ENCODE data around the gene RAB20. TPM values are rescaled to one million over a fixed set of nuclear protein-coding genes. Genes with fewer than 3 reads are reported as not detected.
A peak's percentile ranks its signal among the peaks of the same experiment; 100 is the strongest.

RAB20 gene
- total RNA-seq, 1 donor from 2014 or later, result 51.3 TPM

DNA sequence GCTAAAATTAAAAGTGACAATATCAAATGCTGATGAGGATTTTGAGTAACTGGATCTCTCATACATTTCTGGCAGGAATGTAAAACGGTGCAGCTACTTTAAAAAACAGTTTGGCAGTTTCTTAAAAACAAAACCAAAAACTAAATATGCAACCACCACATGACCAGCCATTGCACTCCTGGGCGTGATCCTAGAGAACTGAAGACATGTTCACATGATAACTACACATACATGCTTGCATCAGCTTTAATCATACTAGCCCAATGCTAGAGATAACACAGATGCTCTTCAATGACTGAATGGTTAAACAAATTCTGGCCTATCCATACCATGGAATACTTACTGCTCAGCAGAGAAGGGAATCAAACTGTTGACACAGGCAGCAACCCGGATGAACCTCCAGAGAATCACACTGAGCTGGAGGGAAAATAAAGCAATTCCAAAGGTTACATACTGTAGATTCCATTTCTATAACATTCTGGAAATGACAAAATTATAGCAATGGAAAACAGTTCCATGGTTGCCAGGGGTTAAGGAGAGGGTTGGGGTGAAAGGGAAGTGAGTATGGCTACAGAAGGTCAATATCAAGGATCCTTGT, 28.4 kb upstream of the RAB20 start:
- no peaks in the 10 kb centered on the region for H3K9me3 ChIP-seq
- DNase-seq (no peak), ATAC-seq (no peak)
- no peaks in the 10 kb centered on the region for H3K4me1 ChIP-seq
- no peaks in the 10 kb centered on the region for H3K36me3 ChIP-seq
- no peaks in the 10 kb centered on the region for H3K27me3 ChIP-seq (ENCODE audit: low read depth)
- intact Hi-C loops (cut with DNase I), result loop anchor here (5.0 kb wide), 1 partner anchor 227 kb away; no protein-coding TSS in a partner anchor
- H3K27ac ChIP-seq, result no peak overlapping the region
- no peak overlapping the region for H3K4me3 ChIP-seq
- no peak for TF ChIP-seq CTCF (IDR thresholded peaks at IDR 0.05)

DNA sequence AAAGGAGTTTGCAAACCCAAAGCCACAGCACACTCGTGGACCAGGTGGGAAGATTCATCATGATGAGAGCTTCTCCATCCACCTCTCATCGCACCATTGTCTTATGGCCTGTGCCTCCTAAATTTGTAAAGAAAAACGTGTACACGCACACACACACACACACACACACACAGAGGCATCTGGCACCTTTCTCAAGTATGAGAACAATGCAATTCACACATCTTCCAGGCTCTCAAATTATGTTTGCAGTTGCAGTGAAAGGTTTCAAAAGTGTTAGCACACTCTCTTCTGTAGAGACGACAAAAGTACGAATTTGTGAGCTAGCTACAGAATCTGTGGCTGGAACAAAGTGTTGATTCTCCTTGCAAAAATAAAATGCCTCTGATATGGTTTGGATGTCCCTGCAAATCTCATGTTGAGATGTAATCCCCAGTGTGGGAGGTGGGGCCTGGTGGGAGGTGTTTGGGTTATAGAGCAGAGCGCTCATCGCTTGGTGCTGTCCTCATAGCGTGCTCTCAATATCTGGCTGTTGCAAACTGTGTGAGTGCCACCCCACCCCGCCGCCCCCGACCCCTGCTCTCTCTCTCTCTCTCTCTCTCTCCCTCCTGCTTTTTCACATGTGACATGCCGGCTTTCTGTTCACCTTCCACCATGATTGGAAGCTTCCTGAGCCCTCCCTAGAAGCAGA, 21.8 kb upstream of the RAB20 start:
- no peak for DNase-seq
- intact Hi-C loops (cut with DNase I), result no loop called here
- Histone ChIP-seq H3K4me3 (no peak overlapping the region), H3K4me1 (no peaks in the 10 kb centered on the region), H3K9me3 (no peaks in the 10 kb centered on the region), H3K27ac (no peak overlapping the region), H3K27me3 (ENCODE audit: low read depth) (no peaks in the 10 kb centered on the region), H3K36me3 (no peaks in the 10 kb centered on the region)
- ATAC-seq, result peak in 1 of 2 donors; percentile 57
- TF ChIP-seq CTCF (IDR thresholded peaks at IDR 0.05), result no peak

DNA sequence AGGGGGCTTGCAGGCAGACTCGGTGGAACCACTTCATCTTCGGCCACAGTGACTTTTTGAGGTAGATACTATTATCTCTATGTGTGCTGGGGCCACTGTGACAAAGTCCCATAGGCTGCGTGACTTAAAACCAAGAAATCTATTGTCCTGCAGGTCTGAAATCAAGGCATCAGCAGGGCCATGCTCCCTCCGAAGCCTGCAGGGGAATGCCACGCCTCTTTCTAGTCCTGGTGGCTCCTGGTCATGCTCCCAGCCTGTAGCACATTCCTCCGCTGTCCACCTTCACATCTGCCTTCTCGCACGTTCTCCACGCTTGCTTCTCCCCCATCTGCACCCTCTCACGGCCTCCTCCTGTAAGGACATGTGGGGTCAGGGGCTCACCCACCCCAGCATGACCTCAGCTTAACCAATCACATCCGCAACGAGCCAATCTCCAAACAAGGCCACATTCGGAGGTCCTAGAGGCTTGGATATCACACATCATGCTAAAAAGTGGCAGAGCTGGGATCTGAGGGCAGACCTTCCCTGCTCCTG, 21.0 kb upstream of the RAB20 start:
- no peak overlapping the region for H3K27ac ChIP-seq
- DNase-seq (no peak), ATAC-seq (no peak)
- no peak for TF ChIP-seq CTCF (IDR thresholded peaks at IDR 0.05)
- no peaks in the 10 kb centered on the region for H3K9me3 ChIP-seq
- H3K4me1 ChIP-seq, result no peaks in the 10 kb centered on the region
- H3K36me3 ChIP-seq, result no peaks in the 10 kb centered on the region
- no peak overlapping the region for H3K4me3 ChIP-seq
- intact Hi-C loops (cut with DNase I), result no loop called here
- no peaks in the 10 kb centered on the region for H3K27me3 ChIP-seq (ENCODE audit: low read depth)

DNA sequence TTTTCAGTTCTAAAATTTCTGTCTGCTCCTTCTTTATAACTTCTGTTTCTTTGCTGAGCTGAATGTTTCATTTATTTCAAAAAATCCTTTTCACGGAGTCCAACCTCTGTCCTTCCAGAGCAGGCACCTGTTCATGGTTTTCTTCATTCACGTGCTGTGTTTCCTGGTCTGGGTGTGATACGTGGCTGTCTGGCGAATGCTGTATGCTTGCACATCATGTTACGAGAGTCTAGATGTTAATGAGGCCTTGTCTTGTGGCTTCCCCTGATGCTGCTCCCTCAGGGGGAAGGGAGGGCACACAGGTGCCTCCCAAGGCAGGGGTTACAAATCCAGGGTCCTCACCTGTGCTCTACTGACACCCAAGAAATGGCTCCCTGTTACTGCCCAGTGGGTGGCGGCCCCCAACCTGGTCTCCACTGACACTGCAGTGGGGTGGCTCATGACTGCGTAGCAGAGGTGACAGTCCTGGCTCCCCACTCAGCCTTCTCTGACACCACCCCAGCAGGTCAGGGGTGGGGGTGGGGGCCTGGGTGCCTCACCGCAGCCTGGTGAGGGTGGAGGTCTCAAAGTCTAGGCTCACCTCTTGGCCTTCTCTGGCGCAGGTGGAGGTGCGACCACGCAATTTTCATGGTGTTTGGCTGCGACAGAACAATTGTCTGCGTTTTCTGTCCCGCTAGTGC, 20.1 kb upstream of the RAB20 start:
- Histone ChIP-seq H3K9me3 (no peaks in the 10 kb centered on the region), H3K4me3 (no peak overlapping the region), H3K4me1 (no peaks in the 10 kb centered on the region), H3K27ac (no peak overlapping the region), H3K27me3 (ENCODE audit: low read depth) (no peaks in the 10 kb centered on the region), H3K36me3 (no peaks in the 10 kb centered on the region)
- ATAC-seq (peak in 1 of 2 donors; percentile 9), DNase-seq (no peak)
- intact Hi-C loops (cut with DNase I), result no loop called here
- TF ChIP-seq CTCF (IDR thresholded peaks at IDR 0.05), result no peak

GRCh38 chr13:110580800-110581199, 19.3 kb upstream of the RAB20 start:
- Histone ChIP-seq H3K9me3 (no peaks in the 10 kb centered on the region), H3K27me3 (ENCODE audit: low read depth) (no peaks in the 10 kb centered on the region), H3K36me3 (no peaks in the 10 kb centered on the region), H3K4me1 (no peaks in the 10 kb centered on the region), H3K4me3 (no peak overlapping the region), H3K27ac (no peak overlapping the region)
- ATAC-seq, result no peak
- TF ChIP-seq CTCF (IDR thresholded peaks at IDR 0.05), result no peak
- intact Hi-C loops (cut with DNase I), result no loop called here
- no peak for DNase-seq
